ENCODE data around the gene VRK1.

Gene VRK1

DNA sequence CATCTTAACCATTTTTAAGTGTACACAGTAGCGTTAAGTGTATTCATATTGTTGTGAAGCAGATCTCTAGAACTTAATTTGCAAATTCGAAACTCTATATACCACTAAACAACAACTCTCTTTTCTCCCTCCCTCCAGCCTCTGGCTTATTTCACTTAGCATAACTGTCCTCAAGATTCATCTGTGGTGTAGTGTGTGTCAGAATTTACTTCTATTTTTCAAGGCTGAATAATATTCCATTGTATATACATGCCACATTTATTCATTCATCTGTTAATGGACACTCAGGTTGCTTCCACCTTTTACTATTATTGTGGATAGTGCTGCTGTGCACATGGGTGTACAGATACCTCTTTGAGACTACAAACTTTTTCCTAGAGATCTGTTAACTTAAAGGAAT is 26.5 kb downstream of the VRK1 start:
- DNase-seq (ENCODE audit: low read depth in 2 of 3, low spot score in 2 of 3) = no peak

DNA sequence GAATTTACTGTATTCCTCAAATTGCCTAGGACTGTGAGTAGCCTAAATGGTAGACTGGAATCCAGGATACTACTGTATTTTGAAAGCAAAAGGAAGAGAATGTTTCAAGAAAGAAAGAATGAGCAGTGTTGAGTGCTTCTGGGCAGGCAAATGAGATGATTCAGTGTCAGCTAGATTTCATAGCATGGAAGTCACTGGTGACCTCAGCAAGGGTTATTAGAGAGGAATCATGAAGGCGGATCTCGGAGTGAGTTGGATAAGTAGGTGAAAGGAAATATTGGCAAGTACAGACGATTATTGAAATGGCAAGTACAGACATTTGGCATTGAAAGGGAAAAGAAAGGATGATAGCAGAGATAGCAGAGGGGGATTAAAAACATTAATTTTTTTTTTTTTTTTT is 27.1 kb downstream of the VRK1 start:
- no peak for DNase-seq (ENCODE audit: low read depth in 2 of 3, low spot score in 2 of 3)

DNA sequence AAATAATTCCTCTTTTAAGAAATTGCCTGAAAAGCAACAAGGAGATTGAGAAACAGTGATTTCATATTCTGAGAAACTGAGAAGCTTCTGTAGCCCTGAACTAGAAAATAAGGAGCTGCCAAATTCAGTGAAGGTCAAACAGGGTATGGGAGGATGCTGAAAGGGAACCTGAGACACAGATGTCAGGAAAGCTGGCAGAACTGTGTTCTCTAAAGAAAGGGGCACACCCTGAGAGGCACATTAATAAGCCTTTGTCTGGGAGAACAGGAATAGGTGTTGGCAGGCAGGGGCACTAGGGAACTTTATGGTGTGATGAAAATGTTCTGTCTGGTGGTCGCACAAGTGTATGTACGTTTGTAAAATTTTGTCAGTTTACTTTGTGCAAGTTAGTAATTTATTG is 29.6 kb downstream of the VRK1 start:
- no peak for DNase-seq (ENCODE audit: low read depth in 2 of 3, low spot score in 2 of 3)

DNA sequence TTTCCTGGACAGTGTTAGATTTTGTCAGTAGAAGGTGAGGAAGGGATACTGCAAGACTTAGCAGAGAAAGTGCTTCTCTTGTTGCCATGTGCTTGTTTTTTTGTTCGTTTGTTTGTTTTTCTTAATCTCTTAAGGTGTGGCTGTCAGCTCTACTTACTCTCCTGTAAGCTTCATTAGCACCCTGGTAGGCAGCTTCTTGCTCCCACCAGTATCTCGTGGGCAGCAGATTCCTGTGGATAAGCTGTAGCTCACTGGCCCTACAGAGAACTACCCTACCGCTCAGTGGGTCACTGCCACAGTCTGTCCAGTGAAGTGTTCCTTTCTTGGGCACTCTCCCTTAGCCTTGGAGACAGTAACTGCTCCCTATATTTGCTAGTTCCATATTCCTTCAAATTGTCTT is 30.1 kb downstream of the VRK1 start:
- DNase-seq (ENCODE audit: low read depth in 2 of 3, low spot score in 2 of 3) = no peak

DNA sequence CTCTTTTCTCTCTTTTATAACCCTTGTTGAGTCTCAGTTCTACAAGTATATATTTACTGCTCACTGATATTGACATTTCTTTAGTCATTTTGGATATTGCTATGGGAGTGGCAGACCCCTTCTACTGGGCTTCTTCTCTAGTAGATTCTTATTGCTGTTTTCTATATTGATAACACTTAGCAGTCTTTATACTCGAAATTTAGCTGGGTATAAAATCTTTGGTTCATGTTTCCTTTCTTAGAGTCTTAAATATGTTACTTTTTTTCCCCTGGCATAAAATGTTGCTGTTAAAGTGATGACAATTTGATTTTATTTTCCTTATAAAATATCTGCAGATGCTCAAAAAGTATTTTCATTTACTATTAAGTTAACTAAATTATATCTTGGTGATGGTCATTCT is 32.6 kb downstream of the VRK1 start:
- no peak for DNase-seq (ENCODE audit: low read depth in 2 of 3, low spot score in 2 of 3)

DNA sequence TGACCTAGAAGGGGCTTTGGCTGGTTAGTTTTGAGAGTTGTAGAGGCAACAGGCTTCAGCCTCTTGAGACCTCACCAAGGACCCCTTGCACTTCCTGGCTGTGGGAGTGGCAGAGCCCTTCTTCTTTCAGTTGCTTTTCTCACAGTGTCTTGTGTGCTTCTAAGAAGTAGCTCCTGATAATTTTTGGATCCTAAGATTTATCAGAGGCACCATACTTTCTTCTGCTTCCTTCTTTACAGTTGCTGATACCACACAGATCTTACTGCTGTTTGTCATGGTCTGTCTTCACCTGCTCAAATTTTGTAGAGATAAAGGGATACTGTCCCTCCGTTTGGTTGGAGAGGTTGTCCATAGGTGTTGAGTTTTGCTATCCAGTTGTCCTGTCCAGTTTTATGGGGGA is 33.8 kb downstream of the VRK1 start:
- no peak for DNase-seq (ENCODE audit: low read depth in 2 of 3, low spot score in 2 of 3)

DNA sequence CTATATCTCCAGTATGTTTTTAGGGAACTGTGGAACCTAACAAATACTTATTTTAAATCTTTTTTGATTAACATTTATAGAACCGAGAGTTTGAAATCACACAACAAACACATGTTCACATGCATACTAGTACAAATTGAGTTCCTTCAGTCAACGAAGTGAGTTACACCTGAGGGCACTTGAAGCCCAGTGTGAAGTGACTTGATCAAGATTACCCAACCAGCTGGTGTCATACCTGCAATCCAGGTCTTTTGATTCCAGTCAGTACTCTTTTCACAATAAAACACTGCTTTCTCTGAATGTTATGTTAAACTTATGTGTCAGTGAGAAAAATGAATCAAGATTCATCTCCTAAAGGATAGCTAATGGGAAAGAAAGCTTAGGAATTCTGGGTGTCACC is 35.2 kb downstream of the VRK1 start:
- DNase-seq (ENCODE audit: low read depth in 2 of 3, low spot score in 2 of 3) = no peak

DNA sequence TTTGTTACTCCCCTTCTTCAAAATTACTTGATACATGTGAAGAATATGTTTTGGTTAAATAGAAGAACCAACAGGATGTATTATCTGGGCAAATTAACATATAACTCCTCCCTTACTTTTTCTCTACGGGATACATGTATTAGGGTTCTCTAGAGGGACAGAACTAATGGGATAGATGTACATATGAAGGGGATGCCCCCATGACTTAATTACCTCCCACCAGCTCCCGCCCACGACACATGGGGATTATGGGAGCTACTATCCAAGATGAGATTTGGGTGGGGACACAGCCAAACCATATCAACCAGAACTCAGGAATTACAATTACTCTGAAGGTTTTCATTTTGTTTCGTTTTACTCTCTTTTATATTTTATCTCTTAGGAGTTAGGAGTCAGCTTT is 41.3 kb downstream of the VRK1 start:
- DNase-seq (ENCODE audit: low read depth in 2 of 3, low spot score in 2 of 3) = no peak

DNA sequence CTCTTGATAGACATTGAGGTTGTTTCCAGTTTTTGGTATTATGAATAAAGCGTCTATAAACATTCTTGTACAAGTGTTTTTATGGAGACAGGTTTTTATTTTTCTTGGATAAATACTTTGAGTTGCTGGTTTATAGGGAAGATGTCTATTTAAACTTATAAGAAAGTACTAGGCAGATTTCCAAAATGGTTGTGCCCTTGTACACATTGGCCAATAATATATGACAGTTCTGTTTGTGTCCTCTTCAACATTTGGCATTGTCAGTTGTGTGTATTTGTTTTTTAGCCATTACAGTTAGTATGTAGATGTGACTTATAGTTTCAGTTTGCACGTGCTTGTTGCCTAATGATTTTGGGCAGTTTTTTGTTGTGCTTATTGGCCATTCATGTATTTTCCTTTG is 42.1 kb downstream of the VRK1 start:
- no peak for DNase-seq (ENCODE audit: low read depth in 2 of 3, low spot score in 2 of 3)

DNA sequence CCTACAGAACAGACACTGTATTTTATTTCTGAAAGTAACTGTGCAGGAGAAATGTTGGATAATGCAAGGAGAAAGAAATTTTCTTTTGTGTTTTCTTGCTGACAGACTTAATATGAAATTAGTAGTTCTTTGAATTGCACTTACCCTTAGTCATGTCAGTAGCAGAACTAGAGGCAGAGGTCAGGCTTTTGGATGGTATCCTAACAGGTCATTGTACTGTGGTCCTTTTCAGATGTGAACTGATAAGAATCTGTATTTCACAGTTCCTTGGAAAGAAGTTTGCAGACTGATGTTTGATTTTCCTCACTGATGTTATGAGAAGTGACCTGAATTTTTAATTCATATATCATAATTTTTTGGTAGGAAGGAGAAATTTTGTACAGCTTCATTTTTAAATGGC is 46.0 kb downstream of the VRK1 start:
- DNase-seq (ENCODE audit: low read depth in 2 of 3, low spot score in 2 of 3) = no peak

DNA sequence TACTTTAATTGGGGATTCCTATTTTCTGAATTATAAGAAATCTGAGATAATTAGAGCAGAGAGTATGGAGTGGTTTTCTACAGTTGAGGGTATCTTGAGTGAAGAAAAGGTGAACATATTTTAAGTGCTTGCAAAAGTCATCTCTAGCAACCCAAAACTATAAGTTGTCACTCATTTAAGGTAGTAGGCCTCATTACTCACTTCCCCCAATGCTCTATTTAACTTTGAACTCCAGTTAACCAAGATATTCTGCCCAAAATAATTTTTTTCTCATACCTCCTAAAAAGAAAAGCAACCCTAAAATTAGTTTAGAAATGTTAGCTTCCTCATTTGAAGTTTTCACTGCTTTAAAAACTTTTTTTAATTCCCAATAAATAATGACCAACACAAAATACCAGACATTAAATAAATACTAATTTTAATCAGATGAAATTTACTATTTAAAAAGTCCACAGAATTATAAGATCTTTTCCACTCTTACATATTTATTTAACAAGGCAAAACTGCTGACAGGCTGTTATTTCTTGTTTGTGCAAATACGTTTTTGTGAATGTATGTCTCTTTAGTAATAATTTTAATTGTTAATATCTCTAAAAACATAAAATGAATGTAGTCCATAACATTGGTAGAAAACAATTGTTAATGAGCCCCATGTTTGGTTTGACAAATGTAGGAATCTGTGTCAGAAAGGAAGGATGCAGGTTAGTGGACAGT is 47.8 kb downstream of the VRK1 start:
- no peak for DNase-seq (ENCODE audit: low read depth in 2 of 3, low spot score in 2 of 3)

DNA sequence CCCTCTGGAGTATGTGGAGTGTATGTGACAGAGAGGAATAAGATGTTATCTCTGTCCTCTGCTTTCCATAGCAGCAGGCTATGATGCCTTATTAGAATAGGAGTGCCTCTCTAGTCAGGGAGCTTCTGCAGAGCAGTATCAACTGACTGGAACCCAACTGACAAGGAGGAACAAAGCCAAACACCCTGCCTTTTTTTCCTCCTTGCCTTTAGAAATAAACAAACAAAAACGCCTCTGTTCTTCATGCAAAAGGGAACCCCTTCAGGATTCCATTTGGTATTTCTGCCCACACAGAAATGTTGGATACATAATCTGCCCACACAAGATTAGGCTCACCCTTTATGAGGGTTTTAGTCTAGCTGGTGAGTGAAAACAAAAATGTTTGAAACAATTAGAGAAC is 50.3 kb downstream of the VRK1 start:
- no peak for DNase-seq (ENCODE audit: low read depth in 2 of 3, low spot score in 2 of 3)

DNA sequence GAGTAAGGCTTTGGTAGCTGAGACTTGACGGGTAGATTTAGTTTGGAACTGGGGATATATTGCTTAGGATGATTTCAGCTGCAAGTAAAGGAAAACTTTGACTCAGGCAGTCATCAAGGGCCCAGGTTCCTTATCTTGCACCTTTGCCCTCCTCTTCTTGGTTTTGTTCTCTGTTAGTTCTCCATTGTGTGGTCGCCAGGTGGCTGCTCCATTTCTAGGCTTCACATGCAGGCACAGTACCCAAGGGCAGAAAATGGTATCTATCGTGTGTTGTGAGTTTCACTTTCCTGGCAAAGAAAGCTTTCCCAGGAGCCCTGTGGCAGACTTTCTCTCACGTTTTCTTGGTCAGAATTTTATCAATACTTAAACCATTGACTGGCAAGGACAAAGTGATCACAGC is 50.8 kb downstream of the VRK1 start:
- DNase-seq (ENCODE audit: low read depth in 2 of 3, low spot score in 2 of 3) = no peak

DNA sequence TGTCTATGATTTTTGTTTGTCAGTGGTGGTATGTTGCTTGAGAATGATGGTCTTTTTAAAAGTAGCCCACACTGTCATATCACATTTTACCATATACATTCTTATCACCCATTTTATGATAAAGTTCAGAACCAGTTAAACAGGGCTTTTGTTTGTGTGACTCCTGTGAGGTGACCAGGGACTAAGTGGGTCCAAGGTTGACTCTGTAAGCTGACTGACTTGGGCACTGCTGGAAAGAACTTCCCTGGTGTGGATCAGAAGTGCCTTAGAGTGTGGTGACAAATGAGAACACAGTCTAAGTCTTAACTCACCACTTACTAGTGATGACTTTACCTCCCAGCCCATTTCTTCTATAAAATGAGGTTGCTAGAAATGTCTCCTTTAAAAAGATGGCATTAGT is 52.6 kb downstream of the VRK1 start:
- no peak for DNase-seq (ENCODE audit: low read depth in 2 of 3, low spot score in 2 of 3)

DNA sequence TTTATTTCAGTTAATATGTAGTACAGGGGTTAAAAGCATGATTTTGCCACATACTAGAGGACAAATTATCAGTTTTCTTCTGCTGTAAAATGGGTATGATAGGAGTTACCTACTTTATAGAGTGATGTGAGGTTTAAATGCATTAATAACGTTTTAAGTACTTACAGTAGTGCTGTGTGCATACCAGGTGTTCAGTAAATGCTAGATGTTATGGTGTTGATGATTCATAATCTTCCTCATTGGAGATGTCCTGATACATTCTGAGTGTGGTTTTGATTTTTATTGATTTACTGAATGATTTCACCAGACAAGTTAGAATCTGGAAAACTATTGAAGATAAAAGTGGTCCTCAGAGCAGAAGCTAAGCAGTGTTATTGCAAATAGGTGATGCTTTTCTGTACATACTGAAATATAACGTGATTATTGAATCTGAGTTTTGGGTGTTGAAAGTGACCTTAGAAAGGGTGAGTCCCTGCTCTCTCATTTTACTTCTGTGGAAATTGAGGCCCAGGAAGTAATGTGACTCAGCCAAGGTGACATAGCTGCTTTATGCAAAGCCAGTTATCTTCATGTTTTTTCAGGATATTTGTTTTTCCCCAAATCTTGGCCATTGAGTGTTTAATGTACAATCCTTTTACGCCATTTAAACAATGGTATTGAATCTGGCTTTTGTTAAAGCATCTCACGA is 54.7 kb downstream of the VRK1 start:
- no peak for DNase-seq (ENCODE audit: low read depth in 2 of 3, low spot score in 2 of 3)

DNA sequence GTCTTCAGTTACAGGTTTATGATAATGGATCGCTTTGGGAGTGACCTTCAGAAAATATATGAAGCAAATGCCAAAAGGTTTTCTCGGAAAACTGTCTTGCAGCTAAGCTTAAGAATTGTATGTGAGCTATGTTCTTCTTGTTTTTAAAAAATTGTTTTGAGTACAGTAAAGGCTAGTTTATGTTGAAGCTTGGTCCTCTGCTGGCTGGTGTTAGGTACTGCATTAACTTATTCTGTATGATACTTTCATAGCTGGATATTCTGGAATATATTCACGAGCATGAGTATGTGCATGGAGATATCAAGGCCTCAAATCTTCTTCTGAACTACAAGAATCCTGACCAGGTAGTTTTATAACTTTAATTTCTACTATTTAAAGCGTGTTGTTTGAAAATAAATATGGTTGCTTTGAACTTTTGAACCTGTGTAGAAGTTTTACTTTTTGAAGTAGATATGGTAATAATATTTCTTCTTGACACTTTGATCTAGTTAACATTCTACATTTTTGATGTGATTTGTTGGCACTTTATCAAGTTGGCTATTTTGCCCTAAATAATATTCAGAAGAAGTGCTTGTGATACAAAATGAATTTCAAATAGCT is 55.7 kb downstream of the VRK1 start:
- DNase-seq (ENCODE audit: low read depth in 2 of 3, low spot score in 2 of 3) = no peak

DNA sequence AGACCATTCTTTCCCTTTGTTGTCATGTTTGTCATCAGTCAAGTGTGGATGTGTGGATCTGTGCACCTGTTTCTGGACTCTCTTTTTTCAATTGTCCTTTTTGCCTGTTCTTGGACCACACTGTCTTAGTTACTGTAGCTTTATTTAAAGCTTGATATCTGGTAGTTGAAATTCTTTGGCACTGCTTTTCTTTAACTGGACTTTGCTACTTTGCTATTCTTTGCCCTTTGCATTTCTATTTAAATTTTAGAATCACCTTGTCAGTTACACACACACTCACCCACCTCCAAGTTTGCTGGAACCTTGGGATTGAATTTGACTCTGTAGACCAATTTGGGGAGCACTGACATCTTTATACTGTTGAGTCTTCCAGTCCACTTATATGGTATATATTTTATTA is 61.5 kb downstream of the VRK1 start:
- no peak for DNase-seq (ENCODE audit: low read depth in 2 of 3, low spot score in 2 of 3)

DNA sequence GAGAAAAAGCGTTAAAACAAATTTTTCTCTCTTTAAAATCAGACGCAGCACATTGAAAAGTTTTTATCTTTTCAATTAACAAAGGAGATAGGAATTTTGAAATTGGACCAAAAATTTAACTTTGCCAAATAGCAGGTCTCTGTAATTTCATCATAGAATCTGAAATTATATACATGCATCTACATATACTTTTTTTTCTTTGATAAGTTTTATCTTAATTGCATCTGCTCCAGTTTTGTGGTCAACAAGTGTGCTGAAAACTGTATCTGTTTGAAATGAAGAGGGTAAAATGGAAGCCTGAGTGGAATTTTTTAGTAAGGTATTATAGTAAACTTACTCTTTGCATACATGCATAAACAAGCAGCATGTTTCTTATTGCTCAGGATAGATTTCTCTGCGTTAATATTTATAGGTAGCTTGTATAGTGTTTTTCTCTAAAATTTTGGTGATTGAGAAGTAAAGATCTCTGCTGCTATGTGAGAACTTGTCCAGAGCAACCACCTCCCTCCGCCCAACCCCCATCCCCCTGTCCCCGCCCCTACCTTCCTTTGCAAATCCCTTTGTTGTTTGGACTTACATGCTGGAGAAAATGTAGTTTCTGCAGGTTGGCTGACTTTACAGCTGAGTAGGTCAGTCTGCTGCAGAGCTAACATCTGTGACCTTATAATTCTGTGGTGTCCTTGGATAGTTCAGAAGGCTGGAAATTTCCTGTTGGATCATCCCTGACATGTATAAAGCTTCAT is 64.6 kb downstream of the VRK1 start:
- DNase-seq (ENCODE audit: low read depth in 2 of 3, low spot score in 2 of 3) = no peak

DNA sequence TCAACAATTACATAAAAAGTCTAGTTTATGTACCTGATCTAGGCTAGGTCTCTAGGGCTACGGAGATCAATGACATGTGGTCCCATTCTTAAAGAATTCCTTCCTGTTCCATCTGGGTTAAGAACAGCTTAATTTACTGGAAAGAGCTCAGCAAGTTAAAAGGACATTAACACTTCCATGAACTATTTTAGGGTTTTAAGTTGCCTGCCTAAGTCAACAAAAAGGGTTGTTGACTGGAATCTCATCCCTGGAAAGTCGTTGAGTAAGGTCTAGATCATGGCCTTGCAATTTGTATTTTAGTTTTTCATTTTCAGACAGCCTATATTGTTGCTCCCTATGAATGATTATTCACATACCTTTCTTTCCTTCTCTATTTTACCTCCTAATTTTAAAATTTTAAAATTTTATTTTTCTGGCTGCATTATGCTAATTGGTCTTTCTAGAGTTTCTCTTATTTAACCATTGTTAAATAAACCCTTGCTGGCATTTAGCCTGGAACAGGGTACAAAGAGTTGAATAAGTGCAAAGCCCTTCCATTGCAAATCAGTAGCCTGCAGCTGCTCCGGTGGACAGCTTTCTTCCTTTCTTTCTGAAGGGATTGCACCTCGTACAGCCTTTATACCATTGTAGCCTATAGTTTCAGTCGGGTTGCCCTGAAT is 66.3 kb downstream of the VRK1 start:
- no peak for DNase-seq (ENCODE audit: low read depth in 2 of 3, low spot score in 2 of 3)

DNA sequence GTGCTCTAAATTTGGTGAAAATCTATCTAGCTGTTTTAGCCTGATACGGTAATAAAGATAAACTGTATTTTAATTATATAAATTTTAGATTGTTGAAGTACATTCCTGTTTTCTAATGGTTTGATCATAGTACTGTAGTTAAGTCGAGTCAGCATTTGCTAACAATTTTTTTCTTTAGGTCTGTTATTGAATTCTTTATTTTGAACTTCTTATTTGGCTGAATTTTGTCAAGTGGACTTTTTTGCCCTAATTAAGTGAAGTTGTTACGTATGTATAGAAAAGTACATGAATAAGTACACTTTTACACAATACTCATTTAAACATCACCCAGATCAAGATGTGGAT is 66.8 kb downstream of the VRK1 start:
- DNase-seq (ENCODE audit: low read depth in 2 of 3, low spot score in 2 of 3) = no peak

DNA sequence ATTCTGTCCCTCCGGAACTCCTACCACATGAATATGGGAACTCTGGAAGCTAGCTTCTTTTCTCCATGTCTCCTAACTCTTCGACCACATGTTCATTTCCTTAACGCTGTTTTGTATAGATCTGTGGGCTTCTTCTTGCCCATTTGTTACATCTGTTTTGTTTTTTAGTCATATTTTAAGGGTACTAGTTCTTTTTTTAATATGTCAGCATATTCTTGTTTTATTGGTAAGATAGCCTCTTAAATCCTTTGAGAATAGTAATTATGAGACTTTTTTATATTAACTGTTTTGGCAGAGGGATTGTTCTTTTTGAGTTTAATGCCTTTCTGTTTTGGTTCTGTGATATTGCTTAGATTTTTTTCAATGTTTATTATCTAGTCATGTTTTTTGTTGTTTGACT is 70.5 kb downstream of the VRK1 start:
- DNase-seq (ENCODE audit: low read depth in 2 of 3, low spot score in 2 of 3) = no peak

DNA sequence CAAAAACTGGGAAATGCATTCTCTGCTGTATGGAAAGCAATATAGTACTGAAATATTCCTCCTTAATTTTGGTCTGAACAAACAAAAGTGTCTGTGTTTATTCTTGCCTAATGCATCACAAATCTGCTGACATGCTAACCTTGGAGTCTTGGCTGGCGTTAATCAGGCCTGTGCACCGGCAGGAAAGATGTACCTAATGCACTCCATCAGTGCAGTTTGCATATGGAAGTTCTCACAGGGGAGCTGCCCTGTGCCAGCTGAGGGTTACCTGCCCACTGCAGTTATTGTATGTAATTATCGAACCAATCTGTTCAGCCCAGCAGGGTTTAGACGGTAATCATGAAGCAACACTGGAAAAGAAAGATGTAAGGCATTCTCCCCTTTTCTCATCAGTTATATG is 76.9 kb downstream of the VRK1 start:
- DNase-seq (ENCODE audit: low read depth in 2 of 3, low spot score in 2 of 3) = no peak

All from activated CD8-positive, alpha-beta memory T cell treated with anti-CD3 and anti-CD28 coated beads for 48 hours (primary cell).